Hematopoietic multipotent progenitor cell treated with erythropoietin and hydrocortisone succinate and interleukin-3 and kit ligand, for 17 days (in vitro differentiated cells): Measurements from ENCODE around the gene CT45A8.
"Not testable (repeated sequence)": the region's sequence is repeated elsewhere in the genome, so short reads cannot be mapped to it uniquely, and the experiment has no call there.

Experiments used
- DNase-seq: peaks from one replicate; pipeline ENCODE4 v3.0.0-alpha.2; 2015; ENCODE audit warnings: low spot score

The CT45A8 gene

DNA sequence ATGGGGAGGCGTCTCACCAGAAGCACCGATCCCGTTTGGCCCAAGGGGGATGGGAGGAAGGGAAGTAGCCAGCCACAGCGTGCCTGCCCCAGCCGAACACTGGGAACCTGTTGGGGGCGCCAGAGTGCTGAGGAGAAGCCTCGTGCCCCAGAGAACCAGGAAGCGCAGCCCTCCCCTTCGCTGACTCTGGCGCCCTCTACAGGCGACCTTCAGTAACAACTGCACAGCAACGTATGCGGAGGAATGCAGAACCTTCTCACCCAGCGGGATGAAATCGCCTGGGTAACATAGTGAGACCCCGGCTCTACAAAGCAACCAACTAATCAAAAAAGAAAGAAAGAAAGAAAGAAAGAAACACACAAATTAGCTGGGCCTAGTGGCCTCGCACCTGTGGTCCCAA is at the start of gene CT45A8:
TSS of gene CT45A8 (minus strand) at position 101 of the 400 bp plus-strand sequence. CDS start 3,755 bp downstream, outside the sequence.
- not testable (repeated sequence) for DNase-seq

DNA sequence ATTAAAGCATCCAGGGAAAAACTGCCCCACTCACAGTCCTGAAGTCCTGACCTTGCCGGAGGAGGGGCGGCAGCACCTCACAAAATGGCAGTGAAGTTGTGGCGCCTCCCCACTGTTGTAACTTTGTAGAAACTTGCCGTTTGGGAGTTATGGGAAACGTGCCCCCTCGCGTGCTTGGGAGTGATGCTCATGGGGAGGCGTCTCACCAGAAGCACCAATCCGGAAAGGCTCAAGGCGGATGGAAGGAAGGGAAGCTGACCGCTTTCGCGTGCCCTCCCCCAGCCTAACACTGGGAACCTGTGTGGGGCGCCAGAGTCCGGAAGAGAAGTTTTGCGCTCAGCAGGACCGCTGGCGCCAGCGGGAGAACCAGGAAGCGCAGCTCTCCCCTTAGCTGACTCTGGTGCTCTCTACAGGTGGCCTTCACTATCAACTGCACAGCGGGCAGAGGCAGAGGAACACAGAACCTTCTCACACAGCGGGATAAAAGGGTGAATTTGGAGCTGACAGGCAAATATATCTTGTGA is 39.0 kb upstream of the CT45A8 start, which contains the start of the genes CT45A10 and SAGE1:
TSS of gene CT45A10 (minus strand) at position 151 of the 524 bp plus-strand sequence. CDS start 8,100 bp downstream, outside the sequence.
TSS of gene SAGE1 (plus strand) at position 423 of the 524 bp plus-strand sequence. CDS start 2,527 bp downstream, outside the sequence.
- no peak for DNase-seq

DNA sequence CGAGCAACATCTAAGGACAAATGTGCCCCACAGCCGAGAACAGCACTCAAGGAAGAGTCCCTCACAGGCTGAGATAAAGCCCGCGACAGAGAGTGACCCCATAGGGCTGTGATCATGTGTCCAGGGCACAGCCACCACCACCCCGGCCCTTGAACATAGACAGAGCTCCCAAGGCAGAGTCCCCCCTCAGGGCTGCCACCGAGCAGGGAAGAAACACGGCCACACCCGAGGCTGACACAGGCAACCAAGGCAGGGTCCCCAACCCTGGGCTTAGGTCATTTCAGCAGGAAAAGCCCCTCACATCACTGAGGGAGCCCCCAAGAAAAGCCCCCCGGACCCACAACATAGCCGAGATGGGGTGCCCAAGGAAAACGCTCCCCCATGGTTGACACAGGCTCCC is 38.4 kb upstream of the CT45A8 start:
- no peak for DNase-seq

- DNase-seq, result no peak
Measured at GRCh38 chrX:135890087-135890585, 35.8 kb upstream of the CT45A8 start.

GRCh38 chrX:135888976-135889375 is 34.6 kb upstream of the CT45A8 start:
- DNase-seq, result peak; percentile 30

GRCh38 chrX:135888230-135888629 is 33.9 kb upstream of the CT45A8 start:
- not testable (repeated sequence) for DNase-seq

DNA sequence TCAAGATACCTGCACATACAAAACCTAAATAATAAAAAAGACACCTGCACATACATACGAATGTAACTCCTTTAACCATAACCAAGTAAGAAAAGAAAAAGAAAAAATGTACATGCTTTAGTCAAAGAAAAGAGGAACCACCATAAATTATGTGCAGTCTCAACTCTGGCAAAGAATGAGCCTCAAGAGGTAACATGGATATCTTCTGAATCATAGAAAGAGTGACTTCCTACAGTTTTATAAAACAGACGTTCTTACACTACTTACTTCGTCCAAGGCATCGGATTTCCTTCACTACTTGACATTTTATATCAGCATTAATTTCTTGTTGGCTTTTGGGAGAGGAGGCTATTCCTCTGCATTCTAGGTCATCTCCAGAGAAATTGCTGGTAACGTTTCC is 28.4 kb upstream of the CT45A8 start:
- DNase-seq, result not testable (repeated sequence)

- DNase-seq, result not testable (repeated sequence)
Measured at GRCh38 chrX:135871712-135872111, 17.4 kb upstream of the CT45A8 start, which contains the start of gene CT45A9. Gene CT45A9, minus strand, starts transcription at chrX:135871812. Its CDS starts 3,751 bp downstream, at chrX:135868061.

DNA sequence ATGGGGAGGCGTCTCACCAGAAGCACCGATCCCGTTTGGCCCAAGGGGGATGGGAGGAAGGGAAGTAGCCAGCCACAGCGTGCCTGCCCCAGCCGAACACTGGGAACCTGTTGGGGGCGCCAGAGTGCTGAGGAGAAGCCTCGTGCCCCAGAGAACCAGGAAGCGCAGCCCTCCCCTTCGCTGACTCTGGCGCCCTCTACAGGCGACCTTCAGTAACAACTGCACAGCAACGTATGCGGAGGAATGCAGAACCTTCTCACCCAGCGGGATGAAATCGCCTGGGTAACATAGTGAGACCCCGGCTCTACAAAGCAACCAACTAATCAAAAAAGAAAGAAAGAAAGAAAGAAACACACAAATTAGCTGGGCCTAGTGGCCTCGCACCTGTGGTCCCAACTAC is 17.2 kb downstream of the CT45A8 start, which contains the start of gene CT45A7:
TSS of gene CT45A7 (minus strand) at position 101 of the 400 bp plus-strand sequence. CDS start 3,747 bp downstream, outside the sequence.
- not testable (repeated sequence) for DNase-seq

- DNase-seq, result not testable (repeated sequence)
Measured at GRCh38 chrX:135819912-135820311, 34.4 kb downstream of the CT45A8 start, which contains the start of gene CT45A2. Gene CT45A2, minus strand, starts transcription at chrX:135820012. Its CDS starts 3,747 bp downstream, at chrX:135816265.

DNA sequence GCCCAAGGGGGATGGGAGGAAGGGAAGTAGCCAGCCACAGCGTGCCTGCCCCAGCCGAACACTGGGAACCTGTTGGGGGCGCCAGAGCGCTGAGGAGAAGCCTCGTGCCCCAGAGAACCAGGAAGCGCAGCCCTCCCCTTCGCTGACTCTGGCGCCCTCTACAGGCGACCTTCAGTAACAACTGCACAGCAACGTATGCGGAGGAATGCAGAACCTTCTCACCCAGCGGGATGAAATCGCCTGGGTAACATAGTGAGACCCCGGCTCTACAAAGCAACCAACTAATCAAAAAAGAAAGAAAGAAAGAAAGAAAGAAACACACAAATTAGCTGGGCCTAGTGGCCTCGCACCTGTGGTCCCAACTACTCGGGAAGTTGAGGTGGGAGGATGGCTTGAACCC is 51.7 kb downstream of the CT45A8 start, which contains the start of gene CT45A6:
TSS of gene CT45A6 (minus strand) at position 101 of the 400 bp plus-strand sequence. CDS start 3,794 bp downstream, outside the sequence.
- DNase-seq, result not testable (repeated sequence)
